Pancreas (tissue), 10 donors: ENCODE data around the gene DNER. TPM values are rescaled to one million over a fixed set of nuclear protein-coding genes. Genes with fewer than 3 reads are reported as not detected.

Source experiments
- ATAC-seq, 4 donors: fragments of 200-7000 bp; cut with Tn5 transposase; one replicate each; pipeline versions ENCODE4 v1.8.0 to v1.9.1; 2020; ENCODE audit warnings: mild to moderate bottlenecking in 4 of 4, moderate library complexity in 4 of 4
- DNase-seq, 6 donors: peaks; one replicate each; pipeline ENCODE4 v3.0.0-alpha.2; 2020
- FAIRE-seq: peaks from 2 replicates; lab custom pipeline; 2012; peaks lifted over from hg19 to GRCh38; lab: Jason Lieb, UNC
- H3K27ac ChIP-seq, 4 donors: fragments of 200-600 bp; sonication (generic); 1 replicate in 3 of 4; 2 replicates in 1 of 4; pipeline versions ENCODE4 v1.5.0 to v1.8.0; 2020
- H3K27me3 ChIP-seq, 4 donors: fragments of 200-600 bp; one replicate each; pipeline ENCODE4 v1.8.0; 2021
- H3K36me3 ChIP-seq, 3 donors: fragments of 200-600 bp; sonication (generic) in 1 of 3; one replicate each; pipeline versions ENCODE4 v1.5.0 to v1.8.0; 2020 to 2021
- H3K4me1 ChIP-seq, 3 donors: fragments of 200-600 bp; one replicate each; pipeline ENCODE4 v1.8.0; 2021
- H3K4me3 ChIP-seq, 4 donors: fragments of 200-600 bp; sonication (generic) in 2 of 4; one replicate each; pipeline versions ENCODE4 v1.5.0 to v1.8.0; 2020 to 2021
- H3K9me3 ChIP-seq, 4 donors: fragments of 200-600 bp; one replicate each; pipeline ENCODE4 v1.8.0; 2021
- CTCF ChIP-seq, 4 donors: fragments of 200-600 bp; sonication (generic) in 3 of 4; IDR thresholded peaks; one replicate each; pipeline versions ENCODE4 v1.5.0 to v1.8.0; 2021; ENCODE audit warnings: antibody characterized with exemption in 4 of 4
- WGBS, 2 donors: extraction: QIAGEN DNeasy Blood & Tissue Kit; methylation state at CpG; one replicate each; pipeline ENCODE4 v1.1.7; 2013; 5-methylcytosine and 5-hydroxymethylcytosine counted together
- intact Hi-C, 3 donors: fragments of 100-400 bp; cut with DNase I; formaldehyde crosslinking; loops; one replicate each; pipeline versions ENCODE4 v1.11.1 to v1.14.2; 2022
- polyA plus RNA-seq, 2 donors: library from polyadenylated mRNA; stranded (reverse); fragments of 200-250 nt; gene quantifications; one replicate each; pipeline ENCODE4 v1.2.3, GENCODE V29; 2013
- total RNA-seq, 6 donors: library from RNA; stranded (reverse); fragmentation: NEBNext Ultra II Directional in 4 of 6; extraction: Animal tissue kit (Norgen Biotek cat#: 25700) in 4 of 6; gene quantifications; one replicate each; pipeline versions ENCODE4 v1.2.1 to v1.2.4, GENCODE V29; 2021 to 2023
- donor health status: healthy with polysubstance abuse.
- donor health status: DM: no; HTN: no; CAD: no; lungs with moderate emphysema.
- donor health status: DM: no; HTN: no; CAD: no.
- donor health status: control.
- donor health status: control.
- donor health status: Bipolar disorder and iron deficiency.
- donor health status: DM: yes; HTN: yes; CAD: no.
- donor health status: DM: no; HTN: no; CAD: no.
- donor health status: DM: no; HTN: no; CAD: no.
- donor health status: DM: yes; HTN: yes; CAD: no.

DNER gene
- total and polyA plus RNA-seq, 8 donors, result 0.25 to 2.3 (median 0.44) TPM

- WGBS, 2 donors, result 45 to 53% methylated on average over 5 of the region's 5 CpGs
Observed at GRCh38 chr2:229416116-229416694, 298.1 kb downstream of the DNER start.

GRCh38 chr2:229414631-229415030 is 299.7 kb downstream of the DNER start:
- no peaks in the 10 kb centered on the region for H3K9me3 ChIP-seq
- WGBS, 2 donors, result 72 to 79% methylated on average over 2 of the region's 2 CpGs
- intact Hi-C loops, result no loop called here
- ATAC-seq (no peak), FAIRE-seq (no peak), DNase-seq (no peak)
- no peak overlapping the region for H3K27ac ChIP-seq
- H3K4me3 ChIP-seq, result no peak overlapping the region
- H3K36me3 ChIP-seq, result no peaks in the 10 kb centered on the region
- H3K4me1 ChIP-seq, result no peaks in the 10 kb centered on the region
- H3K27me3 ChIP-seq, result no peaks in the 10 kb centered on the region
- no peak for TF ChIP-seq CTCF (IDR thresholded peaks at IDR 0.05)

More at GRCh38 chr2:229416116-229416694, 298.1 kb downstream of the DNER start:
- H3K4me1 ChIP-seq, result no peaks in the 10 kb centered on the region
- H3K27me3 ChIP-seq, result no peaks in the 10 kb centered on the region
- H3K27ac ChIP-seq, result peak overlapping the region in 1 of 4 donors; percentile 44
- no peak for TF ChIP-seq CTCF (IDR thresholded peaks at IDR 0.05)
- H3K4me3 ChIP-seq, result no peak overlapping the region
- DNase-seq (peak in 3 of 6 donors; percentile 10 to 45 (median 13)), FAIRE-seq (no peak), ATAC-seq (peak in 3 of 4 donors; percentile 74 to 88 (median 87))
- intact Hi-C loops, result no loop called here
- no peaks in the 10 kb centered on the region for H3K36me3 ChIP-seq
- no peaks in the 10 kb centered on the region for H3K9me3 ChIP-seq

- H3K36me3 ChIP-seq, result no peaks in the 10 kb centered on the region
- TF ChIP-seq CTCF (IDR thresholded peaks at IDR 0.05), result no peak
- 63 to 83% methylated on average over 5 of the region's 5 CpGs for WGBS, 2 donors
- peaks cover 0 to 6% (median 0%) of the 10 kb centered on the region in 3 donors for H3K4me1 ChIP-seq
- H3K4me3 ChIP-seq, result no peak overlapping the region
- DNase-seq, result no peak
- no peaks in the 10 kb centered on the region for H3K27me3 ChIP-seq
- H3K9me3 ChIP-seq, result no peaks in the 10 kb centered on the region
- H3K27ac ChIP-seq, result no peak overlapping the region
- intact Hi-C loops, result no loop called here
- no peak for ATAC-seq
- FAIRE-seq, result no peak
Observed at GRCh38 chr2:229412686-229413085, 301.7 kb downstream of the DNER start.

GRCh38 chr2:229410946-229411345 is 303.4 kb downstream of the DNER start:
- FAIRE-seq, result no peak
- H3K27ac ChIP-seq, result no peak overlapping the region

More at GRCh38 chr2:229410946-229411345, 303.4 kb downstream of the DNER start:
- Histone ChIP-seq H3K36me3 (no peaks in the 10 kb centered on the region), H3K4me1 (peaks cover 0 to 12% (median 0%) of the 10 kb centered on the region in 3 donors), H3K27me3 (no peaks in the 10 kb centered on the region), H3K4me3 (no peak overlapping the region), H3K9me3 (no peaks in the 10 kb centered on the region)
- intact Hi-C loops, result no loop called here
- DNase-seq (no peak), ATAC-seq (no peak)
- no peak for TF ChIP-seq CTCF (IDR thresholded peaks at IDR 0.05)
- WGBS, 2 donors, result 57 to 61% methylated on average over 5 of the region's 5 CpGs
